ENCODE data around the gene RSPH4A.
A peak's percentile ranks its signal among the peaks of the same experiment; 100 is the strongest.

The RSPH4A gene

GRCh38 chr6:116682334-116682712 is 66.0 kb downstream of the RSPH4A start:
- H4K20me1 ChIP-seq (ENCODE audit: insufficient read depth, low read length): no peaks in the 10 kb centered on the region
- H3K79me2 ChIP-seq (ENCODE audit: low read length): peaks cover 51% of the 10 kb centered on the region
- H3K4me2 ChIP-seq (ENCODE audit: low read length): peak overlapping the region; percentile 55
- peaks cover 6% of the 10 kb centered on the region for H3K4me1 ChIP-seq (ENCODE audit: low read length)
- no peaks in the 10 kb centered on the region for H3K9me3 ChIP-seq (ENCODE audit: insufficient read depth, low read length)
- peaks cover 6% of the 10 kb centered on the region for H3K36me3 ChIP-seq (replicated peaks; ENCODE audit: low read depth, low read length)
- no peak overlapping the region for H3K9ac ChIP-seq (ENCODE audit: low read length)
- TF ChIP-seq CTCF (IDR thresholded peaks at IDR 0.05; ENCODE audit: low read depth, low read length): no peak
- no peak for TF ChIP-seq EZH2phosphoT487 (IDR thresholded peaks at IDR 0.05; ENCODE audit: low read depth)
- H3K4me3 ChIP-seq (ENCODE audit: low read length): peak overlapping the region; percentile 30
- no peak overlapping the region for H2AFZ ChIP-seq (ENCODE audit: low read depth, low read length)
- H3K27ac ChIP-seq (ENCODE audit: low read length): no peak overlapping the region
- no peaks in the 10 kb centered on the region for H3K27me3 ChIP-seq (ENCODE audit: low read depth, low read length)
